Endothelial cell of umbilical vein (primary cell): ENCODE data around the gene TRIM22. TPM values are rescaled to one million over a fixed set of nuclear protein-coding genes. Genes with fewer than 3 reads are reported as not detected.

ENCODE experiments used
- BruUV-seq: library from RNA; stranded (reverse); fragments of 400-500 nt; replicated peaks from 2 replicates; lab custom pipeline; 2021; lab: Mats Ljungman, UMichigan
- CTCF ChIA-PET: fragments of 300-600, 350-600 bp; sonication (Branson Sonifier 250); formaldehyde crosslinking; loops from one replicate; lab custom pipeline; 2021; ENCODE audit warnings: antibody characterized with exemption, inconsistent platforms; lab: Charles Lee
- POLR2A ChIA-PET: fragments of 300-600, 350-600 bp; sonication (Branson Sonifier 250); formaldehyde crosslinking; loops from one replicate; lab custom pipeline; 2021; ENCODE audit warnings: antibody characterized with exemption, inconsistent platforms; lab: Charles Lee
- DNase-seq: peaks from one replicate; pipeline ENCODE4 v3.0.0-alpha.2; 2011; ENCODE audit warnings: low read depth, low spot score
- FAIRE-seq: peaks from 2 replicates; lab custom pipeline; 2011; peaks lifted over from hg19 to GRCh38; lab: Jason Lieb, UNC
- H2AFZ ChIP-seq: 2 replicates; pipeline ENCODE4 v1.6.0; 2012; ENCODE audit warnings: low read depth, low read length, control low read depth, inconsistent platforms
- H3K27ac ChIP-seq: 2 replicates; pipeline ENCODE4 v1.5.1; 2011; ENCODE audit warnings: low read depth, mild to moderate bottlenecking, control low read depth, low read length, moderate library complexity; ENCODE audit not compliant: insufficient read depth
- H3K27me3 ChIP-seq, 2 experiments: 2 replicates each; pipeline versions ENCODE4 v1.6.0 to v1.6.1; 2011; ENCODE audit warnings: low read length in 2 of 2, mixed read lengths in 1 of 2; ENCODE audit not compliant: control insufficient read depth in 2 of 2, insufficient read depth in 2 of 2
- H3K36me3 ChIP-seq, 2 experiments: 2 replicates in 1 of 2; 3 replicates in 1 of 2; pipeline ENCODE4 v1.5.1; 2011; ENCODE audit warnings: low read length in 2 of 2, mild to moderate bottlenecking in 1 of 2, moderate library complexity in 1 of 2; ENCODE audit not compliant: control insufficient read depth in 2 of 2, insufficient read depth in 2 of 2; ENCODE audit errors: extremely low read depth in 1 of 2
- H3K4me1 ChIP-seq: 3 replicates; pipeline ENCODE4 v1.5.1; 2011; ENCODE audit warnings: mild to moderate bottlenecking, low read length; ENCODE audit not compliant: control insufficient read depth, insufficient read depth; ENCODE audit errors: extremely low read depth
- H3K4me2 ChIP-seq: 2 replicates; pipeline ENCODE4 v1.6.1; 2011; ENCODE audit warnings: low read length, control low read depth, mixed read lengths; ENCODE audit not compliant: insufficient read depth
- H3K4me3 ChIP-seq, 3 experiments: fragments of 200-600 bp in 1 of 3; sonication (generic), shearing (Covaris generic) in 1 of 3; replicated peaks in 1 of 3; 2 replicates each; pipeline ENCODE4 v1.5.1; 2011 to 2016; ENCODE audit warnings: control low read depth in 3 of 3, low read length in 3 of 3, mild to moderate bottlenecking in 2 of 3, inconsistent platforms in 1 of 3, low read depth in 1 of 3, moderate library complexity in 1 of 3; ENCODE audit not compliant: insufficient read depth in 1 of 3
- H3K79me2 ChIP-seq: 2 replicates; pipeline ENCODE4 v1.6.0; 2012; ENCODE audit warnings: low read length, inconsistent platforms; ENCODE audit not compliant: control insufficient read depth, insufficient read depth
- H3K9ac ChIP-seq: replicated peaks from 2 replicates; pipeline ENCODE3; 2011; ENCODE audit warnings: low read length, control low read depth; ENCODE audit not compliant: insufficient read depth; ENCODE audit errors: extremely low read depth
- H3K9me1 ChIP-seq: replicated peaks from 3 replicates; pipeline ENCODE4 v1.6.0; 2011; ENCODE audit warnings: mild to moderate bottlenecking, low read length; ENCODE audit not compliant: control insufficient read depth, insufficient read depth; ENCODE audit errors: extremely low read depth
- H3K9me3 ChIP-seq: replicated peaks from 2 replicates; pipeline ENCODE4 v1.5.1; 2012; ENCODE audit warnings: low read length, inconsistent platforms; ENCODE audit not compliant: control insufficient read depth, insufficient read depth
- H4K20me1 ChIP-seq: replicated peaks from 2 replicates; pipeline ENCODE3; 2011; ENCODE audit warnings: mild to moderate bottlenecking, low read length; ENCODE audit not compliant: control insufficient read depth, insufficient read depth; ENCODE audit errors: extremely low read depth
- CTCF ChIP-seq, 2 donors: IDR thresholded peaks; 1 replicate in 1 of 2; 2 replicates in 1 of 2; pipeline ENCODE4 v1.5.1; 2011; ENCODE audit warnings: low read length in 2 of 2, mild to moderate bottlenecking in 2 of 2, moderate library complexity in 2 of 2, control low read depth in 1 of 2, inconsistent platforms in 1 of 2, low read depth in 1 of 2; ENCODE audit not compliant: insufficient read depth in 1 of 2; ENCODE audit errors: extremely low read depth in 1 of 2
- EZH2 ChIP-seq: IDR thresholded peaks from 2 replicates; pipeline ENCODE4 v1.6.1; 2012; ENCODE audit warnings: borderline replicate concordance, low read depth, mild to moderate bottlenecking, moderate library complexity, low read length, inconsistent platforms; ENCODE audit not compliant: severe bottlenecking
- FOS ChIP-seq: IDR thresholded peaks from 2 replicates; pipeline ENCODE4 v1.6.1; 2011; ENCODE audit warnings: mild to moderate bottlenecking, low read length, moderate library complexity, borderline replicate concordance; ENCODE audit not compliant: insufficient read depth
- GATA2 ChIP-seq: IDR thresholded peaks from 2 replicates; pipeline ENCODE4 v1.7.0; 2011; ENCODE audit warnings: low read depth, mild to moderate bottlenecking, moderate library complexity, mixed read lengths, low read length; ENCODE audit not compliant: insufficient read length, insufficient read depth
- JUN ChIP-seq: IDR thresholded peaks from 2 replicates; pipeline ENCODE4 v1.6.1; 2011; ENCODE audit warnings: borderline replicate concordance, low read depth; ENCODE audit not compliant: insufficient read length, insufficient read depth
- MAX ChIP-seq: IDR thresholded peaks from 2 replicates; pipeline ENCODE4 v1.6.1; 2011; ENCODE audit not compliant: insufficient read depth, insufficient read length
- MYC ChIP-seq: IDR thresholded peaks from one replicate; pipeline ENCODE4 v1.6.1; 2011; ENCODE audit warnings: mild to moderate bottlenecking, low read depth, low read length
- POLR2A ChIP-seq: IDR thresholded peaks from 2 replicates; pipeline ENCODE4 v1.6.1; 2012; ENCODE audit warnings: low read depth, mild to moderate bottlenecking, control low read depth, low read length
- dilution Hi-C: fragments of 300-500 bp; cut with MboI; formaldehyde crosslinking; loops from one replicate; pipeline ENCODE4 v1.15.0; 2019; ENCODE audit warnings: low sequenced_read_pairs; ENCODE audit not compliant: extremely low pct_ligation_motif_present
- intact Hi-C: fragments of 100-400 bp; cut with micrococcal nuclease; formaldehyde crosslinking; loops from one replicate; pipeline ENCODE4 v1.10.0; 2022
- polyA plus RNA-seq, 4 experiments: library from polyadenylated mRNA; depleted of rRNA in 3 of 4; stranded (reverse) in 3 of 4; unstranded in 1 of 4; fragments of >200 nt; gene quantifications; 2 replicates each; pipeline versions ENCODE4 v1.2.1 to v1.2.3, GENCODE V29; 2011 to 2012; ENCODE audit warnings: missing spikeins in 1 of 4
- total RNA-seq: library from RNA; stranded (reverse); gene quantifications from 2 replicates; pipeline ENCODE4 v1.2.3, GENCODE V29; 2021

TRIM22 gene
- total and polyA plus RNA-seq, 2 donors (not counting 3 experiments of a cell fraction or from before 2014, with no cell fraction given), result 73.5 to 110 TPM

GRCh38 chr11:5749836-5750235 is 60.2 kb downstream of the TRIM22 start:
- TF ChIP-seq EZH2 (no peak), POLR2A (no peak), GATA2 (no peak), FOS (no peak), MYC (no peak), MAX (no peak), CTCF (IDR thresholded peaks at IDR 0.05; ENCODE audit: extremely low read depth in 1 of 2, insufficient read depth in 1 of 2, low read depth in 1 of 2, low read length in 2 of 2) (no peak), JUN (no peak)
- dilution Hi-C loops (no loop called here), intact Hi-C loops (no loop called here)
- ChIA-PET CTCF (no interaction called here), POLR2A (no interaction called here)
- no peak overlapping the region for H3K27ac ChIP-seq
- peaks cover 3 to 5% of the 10 kb centered on the region in 2 experiments for H3K27me3 ChIP-seq
- DNase-seq (no peak), FAIRE-seq (no peak)
- H3K9ac ChIP-seq, result no peak overlapping the region
- no peaks in the 10 kb centered on the region for H3K79me2 ChIP-seq
- no TSS peak for BruUV-seq
- H3K9me3 ChIP-seq, result no peaks in the 10 kb centered on the region
- H3K4me1 ChIP-seq, result no peaks in the 10 kb centered on the region
- H3K9me1 ChIP-seq, result no peaks in the 10 kb centered on the region
- H3K36me3 ChIP-seq, result no peaks in the 10 kb centered on the region
- H4K20me1 ChIP-seq, result no peaks in the 10 kb centered on the region
- no peak overlapping the region for H3K4me3 ChIP-seq
- H3K4me2 ChIP-seq, result no peak overlapping the region
- H2AFZ ChIP-seq, result no peak overlapping the region
